ENCODE measurements around the gene NPAS3. TPM values are rescaled to one million over a fixed set of nuclear protein-coding genes. Genes with fewer than 3 reads are reported as not detected.

NPAS3 gene
- total and polyA plus RNA-seq, 2 of the 8 experiments (the other 6 are each of a cell fraction or from before 2014, with no cell fraction given) = 0.11 to 0.60 TPM

- Histone ChIP-seq H3K79me1 (ENCODE audit: low read depth, low read length) (no peaks in the 10 kb centered on the region), H3K4me1 (replicated peaks in 1 of 4; ENCODE audit: control insufficient read depth in 3 of 4, insufficient read depth in 4 of 4, low read length in 3 of 4) (no peaks in the 10 kb centered on the region), H2BK5ac (ENCODE audit: low read depth, low read length) (no peak overlapping the region), H2BK15ac (ENCODE audit: low read length) (no peak overlapping the region), H2AK5ac (ENCODE audit: low read depth, low read length) (no peak overlapping the region), H3K23ac (ENCODE audit: insufficient read length) (no peak overlapping the region), H3K27ac (ENCODE audit: low read depth, low read length) (no peak overlapping the region), H2AFZ (ENCODE audit: low read length) (no peak overlapping the region), H2BK120ac (replicated peaks; ENCODE audit: low read depth, low read length) (no peak overlapping the region), H3K14ac (ENCODE audit: insufficient read length) (no peak overlapping the region), H3K79me2 (ENCODE audit: control insufficient read depth in 1 of 2, insufficient read depth in 2 of 2, low read length in 2 of 2) (no peaks in the 10 kb centered on the region), H3K18ac (ENCODE audit: extremely low read depth, low read length) (no peak overlapping the region), H3K36me3 (ENCODE audit: control insufficient read depth in 2 of 4, insufficient read depth in 4 of 4, low read length in 3 of 4) (no peaks in the 10 kb centered on the region), H3K23me2 (ENCODE audit: low read depth, low read length) (no peaks in the 10 kb centered on the region), H2BK20ac (ENCODE audit: low read length) (no peak overlapping the region), H4K20me1 (replicated peaks in 1 of 2; ENCODE audit: control insufficient read depth in 1 of 2, insufficient read depth in 2 of 2, low read length in 2 of 2) (no peaks in the 10 kb centered on the region), H4K91ac (replicated peaks; ENCODE audit: insufficient read length, low read length) (no peak overlapping the region), H3K56ac (replicated peaks; ENCODE audit: insufficient read length, low read depth, low read length) (no peak overlapping the region), H4K8ac (ENCODE audit: extremely low read depth, insufficient read depth, low read length) (no peak overlapping the region), H4K5ac (ENCODE audit: insufficient read length, low read depth, low read length) (no peak overlapping the region), H3K9me3 (ENCODE audit: insufficient read depth in 2 of 2, low read depth in 1 of 2, low read length in 1 of 2) (no peaks in the 10 kb centered on the region), H3K4me3 (ENCODE audit: extremely low read depth in 1 of 4, insufficient read depth in 2 of 4, low read depth in 3 of 4, low read length in 4 of 4) (no peak overlapping the region), H3K4me2 (ENCODE audit: insufficient read depth in 1 of 2, low read depth in 2 of 2, low read length in 2 of 2) (no peak overlapping the region), H3K4ac (replicated peaks; ENCODE audit: insufficient read length, low read depth, low read length) (no peak overlapping the region), H3K9ac (replicated peaks in 1 of 4; ENCODE audit: extremely low read depth in 1 of 4, low read depth in 3 of 4, low read length in 3 of 4) (no peak overlapping the region), H3K27me3 (replicated peaks in 1 of 4; ENCODE audit: control insufficient read depth in 3 of 4, extremely low read depth in 1 of 4, insufficient read depth in 3 of 4, low read length in 3 of 4) (no peaks in the 10 kb centered on the region), H2BK12ac (ENCODE audit: low read depth, low read length) (no peak overlapping the region)
- POLR2A ChIA-PET (ENCODE audit: partially characterized antibody) = no interaction called here
- DNase-seq (ENCODE audit: low read depth in 1 of 2, low spot score in 2 of 2) (no peak), FAIRE-seq (no peak)
- CTCF ChIA-PET (ENCODE audit: partially characterized antibody) = interaction anchor here (1.2 kb wide), 1 partner anchor 17 kb away, joined by 3 read pairs; no protein-coding TSS in a partner anchor
- TF ChIP-seq E2F6 (IDR thresholded peaks at IDR 0.05) (no peak), EP300 (IDR thresholded peaks at IDR 0.05; ENCODE audit: borderline replicate concordance in 1 of 2, low read depth in 2 of 2, low read length in 2 of 2) (no peak), USF2 (IDR thresholded peaks at IDR 0.05; ENCODE audit: low read length) (no peak), RNF2 (IDR thresholded peaks at IDR 0.05; ENCODE audit: borderline replicate concordance, low read depth, low read length, missing control alignments, poor library complexity, severe bottlenecking) (no peak), ASH2L (IDR thresholded peaks at IDR 0.05; ENCODE audit: low read length) (no peak), RAD21 (IDR thresholded peaks at IDR 0.05 in 1 of 2, conservative IDR thresholded peaks at IDR 0.05 in 1 of 2; ENCODE audit: low read depth in 2 of 2, low read length in 2 of 2) (no peak), GABPA (IDR thresholded peaks at IDR 0.05; ENCODE audit: borderline replicate concordance, insufficient read depth, low read length) (no peak), CTBP2 (IDR thresholded peaks at IDR 0.05; ENCODE audit: borderline replicate concordance, insufficient read depth, insufficient read length, low read length) (no peak), TBP (IDR thresholded peaks at IDR 0.05; ENCODE audit: low read depth, low read length) (no peak)
These were observed 248.0 kb downstream of the NPAS3 start for GRCh38 chr14:33186656-33187055.

Measured in H1 (cell line).